Omental fat pad (tissue), 4 donors: Measurements from ENCODE around the gene NTRK2. TPM values are rescaled to one million over a fixed set of nuclear protein-coding genes. Genes with fewer than 3 reads are reported as not detected.

Experiments
- ATAC-seq: fragments of 150-250 bp; one replicate; pipeline ENCODE4 v1.9.1; 2016; ENCODE audit warnings: mild to moderate bottlenecking, moderate library complexity; ENCODE audit not compliant: low FRiP score
- DNase-seq: peaks from one replicate; pipeline ENCODE4 v3.0.0-alpha.2; 2019; ENCODE audit warnings: low spot score
- CTCF ChIP-seq, 3 donors: fragments of 450-650 bp; IDR thresholded peaks; one replicate each; pipeline ENCODE4 v1.5.1; 2016 to 2017; ENCODE audit warnings: antibody characterized with exemption in 3 of 3, mild to moderate bottlenecking in 3 of 3, moderate library complexity in 2 of 3
- total RNA-seq, 4 donors: library from RNA; depleted of rRNA; stranded (reverse); fragments of >200 nt; gene quantifications; one replicate each; pipeline ENCODE4 v1.1.0, GENCODE V29; 2016

Gene NTRK2
- total RNA-seq, 4 donors from 2014 or later = 13.9 to 20.2 (median 16.1) TPM

- no peak for DNase-seq
- ATAC-seq = no peak
Observed at GRCh38 chr9:84917366-84918070, 248.0 kb downstream of the NTRK2 start.

GRCh38 chr9:84919440-84919839, 249.9 kb downstream of the NTRK2 start:
- DNase-seq = no peak
- no peak for TF ChIP-seq CTCF (IDR thresholded peaks at IDR 0.05)
- ATAC-seq = no peak

More at GRCh38 chr9:84917366-84918070, 248.0 kb downstream of the NTRK2 start:
- no peak for TF ChIP-seq CTCF (IDR thresholded peaks at IDR 0.05)

GRCh38 chr9:84921175-84921574, 251.6 kb downstream of the NTRK2 start:
- DNase-seq (no peak), ATAC-seq (no peak)
- no peak for TF ChIP-seq CTCF (IDR thresholded peaks at IDR 0.05)

- DNase-seq = no peak
- ATAC-seq = no peak
- TF ChIP-seq CTCF (IDR thresholded peaks at IDR 0.05) = no peak
Observed at GRCh38 chr9:84922051-84922450, 252.5 kb downstream of the NTRK2 start.

GRCh38 chr9:84924266-84924665, 254.7 kb downstream of the NTRK2 start:
- TF ChIP-seq CTCF (IDR thresholded peaks at IDR 0.05) = no peak
- ATAC-seq (no peak), DNase-seq (no peak)

GRCh38 chr9:84925225-84925872, 255.8 kb downstream of the NTRK2 start:
- ATAC-seq (no peak), DNase-seq (no peak)
- no peak for TF ChIP-seq CTCF (IDR thresholded peaks at IDR 0.05)

GRCh38 chr9:84926793-84927192, 257.3 kb downstream of the NTRK2 start:
- DNase-seq (no peak), ATAC-seq (no peak)
- no peak for TF ChIP-seq CTCF (IDR thresholded peaks at IDR 0.05)
